ENCODE measurements around the gene KRTAP10-3. TPM values are rescaled to one million over a fixed set of nuclear protein-coding genes. Genes with fewer than 3 reads are reported as not detected.

KRTAP10-3 gene
- polyA plus RNA-seq, 1 experiment: not detected

DNA sequence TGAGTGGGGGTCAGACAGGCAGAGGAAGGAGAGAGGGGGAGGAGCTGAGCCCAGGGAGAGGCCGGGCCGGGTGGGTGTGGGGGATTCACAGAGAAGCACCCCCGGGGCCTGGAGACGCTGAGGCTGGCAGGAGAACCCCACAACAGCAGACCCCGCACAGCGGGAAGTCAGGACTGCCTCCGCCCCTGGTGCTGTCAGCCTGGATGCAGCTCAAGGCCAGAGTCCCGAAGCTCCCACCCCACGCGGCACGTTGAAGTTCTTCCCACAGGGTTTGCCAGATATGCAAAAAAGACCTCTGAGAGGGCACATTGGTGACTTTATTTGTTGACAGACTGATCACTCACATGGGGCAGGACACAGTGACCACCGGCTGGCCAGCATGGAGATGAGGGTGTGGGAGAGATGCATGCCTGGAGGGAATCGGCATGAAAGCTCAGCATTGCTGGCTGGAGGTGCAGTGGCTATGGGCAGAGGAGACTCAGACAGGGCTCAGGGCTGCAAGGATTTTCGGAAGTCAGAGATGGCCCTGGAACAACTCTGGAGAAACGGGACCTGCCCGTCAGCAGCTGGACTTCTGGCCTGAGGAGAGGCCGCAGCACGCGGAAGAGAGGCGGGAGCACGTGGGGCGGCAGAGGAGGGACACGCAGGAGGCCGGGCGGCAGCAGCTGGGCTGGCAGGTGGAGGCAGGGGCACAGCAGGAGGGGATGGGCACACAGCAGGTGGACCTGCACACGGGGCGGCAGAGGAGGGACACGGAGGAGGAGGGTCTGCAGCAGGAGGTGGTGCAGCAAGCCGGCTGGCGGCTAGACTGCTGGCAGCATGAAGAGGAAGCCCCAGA is 885 bp downstream of the KRTAP10-3 start:
- ChIA-PET POLR2A (no interaction called here), CTCF (no interaction called here)
- no peak for DNase-seq (ENCODE audit: low read depth, low spot score)
- Histone ChIP-seq H3K27me3 (ENCODE audit: control insufficient read depth, insufficient read depth, low read length) (peaks cover 5% of the 10 kb centered on the region), H3K4me3 (ENCODE audit: low read depth, low read length) (no peak overlapping the region), H3K9me3 (ENCODE audit: control insufficient read depth, insufficient read depth, low read length) (no peaks in the 10 kb centered on the region), H3K27ac (ENCODE audit: low read depth, low read length) (no peak overlapping the region)
- TF ChIP-seq, protein P1, sequence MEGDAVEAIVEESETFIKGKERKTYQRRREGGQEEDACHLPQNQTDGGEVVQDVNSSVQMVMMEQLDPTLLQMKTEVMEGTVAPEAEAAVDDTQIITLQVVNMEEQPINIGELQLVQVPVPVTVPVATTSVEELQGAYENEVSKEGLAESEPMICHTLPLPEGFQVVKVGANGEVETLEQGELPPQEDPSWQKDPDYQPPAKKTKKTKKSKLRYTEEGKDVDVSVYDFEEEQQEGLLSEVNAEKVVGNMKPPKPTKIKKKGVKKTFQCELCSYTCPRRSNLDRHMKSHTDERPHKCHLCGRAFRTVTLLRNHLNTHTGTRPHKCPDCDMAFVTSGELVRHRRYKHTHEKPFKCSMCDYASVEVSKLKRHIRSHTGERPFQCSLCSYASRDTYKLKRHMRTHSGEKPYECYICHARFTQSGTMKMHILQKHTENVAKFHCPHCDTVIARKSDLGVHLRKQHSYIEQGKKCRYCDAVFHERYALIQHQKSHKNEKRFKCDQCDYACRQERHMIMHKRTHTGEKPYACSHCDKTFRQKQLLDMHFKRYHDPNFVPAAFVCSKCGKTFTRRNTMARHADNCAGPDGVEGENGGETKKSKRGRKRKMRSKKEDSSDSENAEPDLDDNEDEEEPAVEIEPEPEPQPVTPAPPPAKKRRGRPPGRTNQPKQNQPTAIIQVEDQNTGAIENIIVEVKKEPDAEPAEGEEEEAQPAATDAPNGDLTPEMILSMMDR (IDR thresholded peaks at IDR 0.05; ENCODE audit: low read depth, low read length): no peak

DNA sequence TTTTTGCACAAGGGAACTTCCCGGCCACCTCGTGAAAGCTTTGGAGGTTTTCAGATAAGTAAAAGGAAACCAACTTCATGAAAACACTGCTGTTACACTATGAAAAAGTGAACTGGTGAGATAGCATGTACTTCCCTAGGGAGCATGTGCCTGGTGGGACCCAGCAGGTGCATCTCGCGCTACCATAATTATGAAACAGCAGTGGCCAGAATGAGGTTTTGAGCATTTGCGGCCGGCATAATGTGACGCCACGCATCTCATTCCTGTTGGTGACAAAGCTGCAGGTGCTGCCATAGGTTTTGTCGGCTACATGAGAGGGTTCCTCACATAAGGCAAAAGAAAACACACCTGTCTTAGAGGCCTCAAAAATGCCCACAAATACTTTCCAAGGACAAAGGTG is 1.7 kb downstream of the KRTAP10-3 start:
- POLR2A ChIA-PET: no interaction called here
- TF ChIP-seq, protein P1 (IDR thresholded peaks at IDR 0.05; ENCODE audit: low read depth, low read length): no peak
- Histone ChIP-seq H3K27me3 (ENCODE audit: control insufficient read depth, insufficient read depth, low read length) (peaks cover 5% of the 10 kb centered on the region), H3K9me3 (ENCODE audit: control insufficient read depth, insufficient read depth, low read length) (no peaks in the 10 kb centered on the region), H3K4me3 (ENCODE audit: low read depth, low read length) (no peak overlapping the region), H3K27ac (ENCODE audit: low read depth, low read length) (no peak overlapping the region)
- DNase-seq (ENCODE audit: low read depth, low spot score): no peak
- CTCF ChIA-PET: no interaction called here

DNA sequence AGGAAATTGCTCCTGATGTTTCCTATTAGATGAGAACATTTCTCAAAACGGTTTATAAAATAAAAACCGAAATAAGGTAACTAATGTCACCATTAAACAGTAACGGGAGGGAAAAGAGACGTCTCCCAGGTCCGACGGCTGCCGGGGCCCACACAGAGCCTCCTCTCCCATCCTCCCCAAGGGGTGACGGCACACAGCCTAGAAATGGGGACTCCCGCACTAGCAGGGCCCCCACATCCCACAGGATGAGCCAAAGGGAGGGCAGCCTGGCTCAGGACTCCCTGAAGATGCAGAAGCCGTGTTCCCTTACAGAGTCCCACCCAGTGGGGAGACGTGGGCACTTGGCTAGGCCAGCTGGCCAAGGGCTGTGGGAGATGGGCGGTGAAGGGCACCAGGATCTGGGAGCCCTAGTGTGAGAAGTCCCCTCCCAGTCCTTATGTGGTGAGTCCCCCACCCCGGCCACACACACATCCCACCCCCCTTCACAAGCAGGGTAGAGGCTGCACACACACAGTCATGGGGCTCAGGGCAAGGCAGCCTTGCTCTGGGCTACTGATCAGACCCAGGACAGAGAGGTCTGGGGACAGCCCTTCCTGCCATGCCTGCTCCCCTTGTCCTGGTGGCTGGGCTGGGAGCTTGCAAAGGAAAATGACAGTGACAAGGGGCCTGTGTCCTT is 3.3 kb downstream of the KRTAP10-3 start:
- ChIA-PET CTCF (no interaction called here), POLR2A (no interaction called here)
- Histone ChIP-seq H3K27me3 (ENCODE audit: control insufficient read depth, insufficient read depth, low read length) (peaks cover 5% of the 10 kb centered on the region), H3K4me3 (ENCODE audit: low read depth, low read length) (no peak overlapping the region), H3K27ac (ENCODE audit: low read depth, low read length) (no peak overlapping the region), H3K9me3 (ENCODE audit: control insufficient read depth, insufficient read depth, low read length) (no peaks in the 10 kb centered on the region)
- no peak for DNase-seq (ENCODE audit: low read depth, low spot score)
- TF ChIP-seq, protein P1 (IDR thresholded peaks at IDR 0.05; ENCODE audit: low read depth, low read length): no peak

DNA sequence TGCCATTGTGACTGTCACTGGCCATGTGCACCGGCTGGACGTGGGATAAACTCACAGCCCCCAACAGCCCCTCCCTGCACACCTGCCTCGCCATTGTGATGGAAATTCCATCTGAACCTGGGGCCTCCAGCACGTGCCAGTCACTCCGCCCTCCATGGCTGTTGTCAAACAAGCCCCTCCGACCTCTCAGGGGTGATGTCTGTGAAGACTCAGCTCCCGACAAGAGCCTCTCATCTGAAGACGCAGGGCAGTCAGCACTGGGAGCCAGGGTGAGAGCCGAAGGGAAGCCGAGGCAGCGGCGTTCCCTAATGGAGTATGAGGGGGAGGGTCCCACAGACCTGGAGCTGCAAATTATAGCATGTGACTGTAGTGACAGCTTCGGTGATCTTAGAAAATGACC is 5.9 kb downstream of the KRTAP10-3 start:
- no peaks in the 10 kb centered on the region; the same call in 1 of the 2 replicates for H3K9me3 ChIP-seq (ENCODE audit: control insufficient read depth, insufficient read depth, low read length)
- no peak overlapping the region for H3K27ac ChIP-seq (ENCODE audit: low read depth, low read length)
- ChIA-PET POLR2A (interaction anchor here (1.1 kb wide), 1 partner anchor 98 kb away, joined by 6 read pairs; the partner anchor contains the start of gene LRRC3), CTCF (no interaction called here)
- no peak for DNase-seq (ENCODE audit: low read depth, low spot score)
- H3K4me3 ChIP-seq (ENCODE audit: low read depth, low read length): no peak overlapping the region
- TF ChIP-seq, protein P1 (IDR thresholded peaks at IDR 0.05; ENCODE audit: low read depth, low read length): no peak
- peaks cover 8% of the 10 kb centered on the region for H3K27me3 ChIP-seq (ENCODE audit: control insufficient read depth, insufficient read depth, low read length)

DNA sequence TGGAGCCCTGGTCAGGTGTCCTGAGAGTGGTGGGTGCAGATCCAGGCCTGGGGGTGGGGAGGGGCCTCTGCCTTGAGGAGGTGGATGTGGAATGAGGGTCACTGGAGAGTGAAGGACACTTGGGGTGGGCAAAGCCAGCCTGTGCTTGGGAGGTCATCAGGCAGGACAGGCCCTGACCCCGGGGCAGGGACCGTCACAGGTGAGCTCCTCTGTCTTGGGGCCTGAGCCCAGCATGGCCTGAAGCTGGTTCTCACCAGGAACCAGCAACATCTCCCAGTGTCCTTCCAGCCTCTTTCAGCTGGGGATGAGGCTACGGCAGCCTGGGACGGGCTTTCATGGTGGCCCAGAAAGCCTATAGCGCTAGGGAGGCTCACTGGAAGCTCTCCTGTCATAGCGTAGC is 6.5 kb downstream of the KRTAP10-3 start:
- DNase-seq (ENCODE audit: low read depth, low spot score): no peak
- CTCF ChIA-PET: no interaction called here
- no peaks in the 10 kb centered on the region; the same call in 1 of the 2 replicates for H3K9me3 ChIP-seq (ENCODE audit: control insufficient read depth, insufficient read depth, low read length)
- TF ChIP-seq, protein P1 (IDR thresholded peaks at IDR 0.05; ENCODE audit: low read depth, low read length): no peak
- POLR2A ChIA-PET: interaction anchor here (1.1 kb wide), 1 partner anchor 97 kb away, joined by 6 read pairs; the partner anchor contains the start of gene LRRC3
- H3K27me3 ChIP-seq (ENCODE audit: control insufficient read depth, insufficient read depth, low read length): peaks cover 8% of the 10 kb centered on the region
- H3K27ac ChIP-seq (ENCODE audit: low read depth, low read length): no peak overlapping the region
- no peak overlapping the region for H3K4me3 ChIP-seq (ENCODE audit: low read depth, low read length)
